Nephron progenitor cell (in vitro differentiated cells): Measurements from ENCODE around the gene CFAP107.

Experiments
- DNase-seq: peaks from one replicate; pipeline ENCODE4 v3.0.0; 2021
- H3K27ac Mint-ChIP-seq: 2 replicates; pipeline ENCODE4 v1.8.0; 2021; ENCODE audit warnings: mild to moderate bottlenecking, moderate library complexity, mixed read lengths
- H3K27me3 Mint-ChIP-seq: 2 replicates; pipeline ENCODE4 v1.8.0; 2021; ENCODE audit warnings: mild to moderate bottlenecking, low read depth, mixed read lengths; ENCODE audit not compliant: poor library complexity
- H3K36me3 Mint-ChIP-seq: 2 replicates; pipeline ENCODE4 v1.8.0; 2021; ENCODE audit warnings: low read depth, mixed read lengths
- H3K4me1 Mint-ChIP-seq: 2 replicates; pipeline ENCODE4 v1.8.0; 2021; ENCODE audit warnings: mixed read lengths
- H3K4me3 Mint-ChIP-seq: 2 replicates; pipeline ENCODE4 v1.8.0; 2021; ENCODE audit warnings: mild to moderate bottlenecking, moderate library complexity, mixed read lengths
- H3K9me3 Mint-ChIP-seq: 2 replicates; pipeline ENCODE4 v1.8.0; 2021; ENCODE audit warnings: mild to moderate bottlenecking, moderate library complexity, mixed read lengths
- TF ChIP-seq, protein P1 (sequence below): fragments of 200-600 bp; sonication (generic); IDR thresholded peaks from 2 replicates; pipeline ENCODE4 v1.5.0; 2021; ENCODE audit warnings: antibody characterized with exemption

The CFAP107 gene

DNA sequence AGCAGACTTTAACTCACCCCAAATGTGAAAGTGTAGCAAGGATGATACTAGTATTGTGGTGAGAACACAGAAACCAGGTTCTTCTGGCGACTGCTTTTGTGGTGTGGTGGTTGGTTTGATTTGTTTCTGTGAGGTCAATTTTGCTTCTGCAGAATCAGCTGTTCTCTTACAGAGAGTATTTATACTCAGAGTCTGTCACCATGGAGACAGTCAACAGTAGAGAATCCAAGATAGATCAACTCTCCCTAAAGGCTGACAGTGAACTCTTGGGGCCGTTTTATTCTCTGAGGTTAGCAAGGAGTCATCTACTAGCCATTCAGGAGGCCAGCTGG lies at the start of gene CFAP107:
CFAP107 (plus strand) TSS at position 209 of the 332 bp plus-strand sequence. CDS start 231 bp downstream, outside the sequence.
- Mint-ChIP-seq H3K27me3 (peaks cover 11% of the 10 kb centered on the region), H3K9me3 (peaks cover 34% of the 10 kb centered on the region), H3K27ac (no peak within 1 kb of the TSS), H3K36me3 (no peaks in the 10 kb centered on the region), H3K4me3 (no peak within 1 kb of the TSS), H3K4me1 (no peaks in the 10 kb centered on the region)
- TF ChIP-seq, protein P1, sequence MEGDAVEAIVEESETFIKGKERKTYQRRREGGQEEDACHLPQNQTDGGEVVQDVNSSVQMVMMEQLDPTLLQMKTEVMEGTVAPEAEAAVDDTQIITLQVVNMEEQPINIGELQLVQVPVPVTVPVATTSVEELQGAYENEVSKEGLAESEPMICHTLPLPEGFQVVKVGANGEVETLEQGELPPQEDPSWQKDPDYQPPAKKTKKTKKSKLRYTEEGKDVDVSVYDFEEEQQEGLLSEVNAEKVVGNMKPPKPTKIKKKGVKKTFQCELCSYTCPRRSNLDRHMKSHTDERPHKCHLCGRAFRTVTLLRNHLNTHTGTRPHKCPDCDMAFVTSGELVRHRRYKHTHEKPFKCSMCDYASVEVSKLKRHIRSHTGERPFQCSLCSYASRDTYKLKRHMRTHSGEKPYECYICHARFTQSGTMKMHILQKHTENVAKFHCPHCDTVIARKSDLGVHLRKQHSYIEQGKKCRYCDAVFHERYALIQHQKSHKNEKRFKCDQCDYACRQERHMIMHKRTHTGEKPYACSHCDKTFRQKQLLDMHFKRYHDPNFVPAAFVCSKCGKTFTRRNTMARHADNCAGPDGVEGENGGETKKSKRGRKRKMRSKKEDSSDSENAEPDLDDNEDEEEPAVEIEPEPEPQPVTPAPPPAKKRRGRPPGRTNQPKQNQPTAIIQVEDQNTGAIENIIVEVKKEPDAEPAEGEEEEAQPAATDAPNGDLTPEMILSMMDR: no peak
- no peak for DNase-seq

DNA sequence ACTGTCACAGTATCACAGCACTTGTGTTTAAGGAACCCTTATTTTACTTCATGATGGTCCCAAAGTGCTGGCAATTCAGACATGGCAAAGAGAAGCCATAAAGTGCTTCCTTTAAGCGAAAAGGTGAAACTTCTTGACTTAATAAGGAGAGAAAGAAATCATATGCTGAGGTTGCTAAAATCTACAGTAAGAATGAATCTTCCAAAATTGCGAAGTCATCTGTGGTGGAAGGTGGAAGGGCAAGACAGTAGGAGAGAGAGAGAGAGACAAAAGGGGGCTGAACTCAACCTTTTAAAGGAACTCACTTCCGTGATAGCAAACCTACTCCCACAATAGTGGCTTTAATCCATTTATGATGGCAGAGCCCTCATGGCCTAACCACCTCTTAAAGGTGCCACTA lies 49.3 kb upstream of the CFAP107 start:
- no peak for DNase-seq
- TF ChIP-seq, protein P1: no peak
- H3K4me1 Mint-ChIP-seq: no peaks in the 10 kb centered on the region
- H3K4me3 Mint-ChIP-seq: no peak overlapping the region
- H3K27me3 Mint-ChIP-seq: peaks cover 4% of the 10 kb centered on the region
- H3K36me3 Mint-ChIP-seq: no peaks in the 10 kb centered on the region
- no peak overlapping the region for H3K27ac Mint-ChIP-seq
- H3K9me3 Mint-ChIP-seq: peaks cover 16% of the 10 kb centered on the region

- H3K36me3 Mint-ChIP-seq: no peaks in the 10 kb centered on the region
- no peak overlapping the region for H3K27ac Mint-ChIP-seq
- no peak overlapping the region for H3K4me3 Mint-ChIP-seq
- H3K4me1 Mint-ChIP-seq: no peaks in the 10 kb centered on the region
- DNase-seq: no peak
- H3K9me3 Mint-ChIP-seq: peaks cover 16% of the 10 kb centered on the region
- TF ChIP-seq, protein P1: no peak
- peaks cover 4% of the 10 kb centered on the region for H3K27me3 Mint-ChIP-seq
These were observed 48.6 kb upstream of the CFAP107 start for GRCh38 chr1:12697397-12697796.

DNA sequence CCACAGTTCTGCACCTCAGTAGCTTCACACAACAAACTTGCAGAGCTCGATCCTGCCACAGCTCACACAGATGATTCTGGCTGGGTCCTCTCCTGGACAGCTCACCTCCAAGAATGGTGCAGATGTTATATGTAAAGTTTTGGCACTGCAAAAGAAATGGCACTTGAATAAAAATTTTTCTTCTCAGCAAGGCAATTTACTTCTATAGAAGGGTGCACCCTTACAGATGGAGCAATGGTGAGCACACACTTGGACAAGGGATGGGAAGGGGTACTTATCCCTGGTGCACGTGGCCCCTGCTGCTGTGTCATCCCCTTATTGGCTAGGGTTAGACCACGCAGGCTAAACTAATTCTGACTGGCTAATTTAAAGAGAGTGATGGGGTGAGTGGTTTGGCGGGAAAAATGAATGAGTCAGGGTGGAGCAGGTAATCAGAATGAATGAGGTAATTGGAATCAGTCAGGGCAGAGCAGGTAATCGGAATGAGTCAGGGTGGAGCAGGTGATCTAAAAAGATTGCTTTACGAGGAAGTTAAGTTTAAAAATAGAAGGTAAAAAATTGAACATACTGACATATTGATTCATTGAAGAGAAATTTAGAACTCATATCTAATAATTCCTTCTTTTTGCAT lies 42.1 kb upstream of the CFAP107 start:
- no peak for DNase-seq
- H3K4me1 Mint-ChIP-seq: no peaks in the 10 kb centered on the region
- peaks cover 8% of the 10 kb centered on the region for H3K9me3 Mint-ChIP-seq

DNA sequence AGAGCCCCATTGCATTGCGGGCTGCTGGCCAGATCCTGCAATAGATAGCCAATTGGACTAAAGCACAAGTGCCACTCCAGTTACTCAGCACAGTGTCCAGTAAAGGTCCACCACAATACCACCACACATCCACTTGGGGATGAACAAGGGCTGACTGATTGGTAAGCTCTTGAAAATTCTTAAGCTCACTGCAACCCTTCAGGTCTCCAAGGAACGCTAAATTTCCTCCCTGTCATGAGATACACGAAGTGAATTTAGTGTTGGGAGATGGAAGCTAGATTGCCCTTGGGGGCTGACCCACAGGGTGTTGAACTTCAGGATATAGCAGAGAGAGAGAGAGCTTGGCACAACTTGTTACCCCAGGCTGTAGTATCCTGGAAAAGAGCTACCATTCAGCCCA lies 39.9 kb upstream of the CFAP107 start:
- Mint-ChIP-seq H3K27ac (no peak overlapping the region), H3K27me3 (peaks cover 10% of the 10 kb centered on the region), H3K4me3 (no peak overlapping the region), H3K36me3 (no peaks in the 10 kb centered on the region), H3K4me1 (no peaks in the 10 kb centered on the region), H3K9me3 (no peaks in the 10 kb centered on the region)
- no peak for DNase-seq
- TF ChIP-seq, protein P1: no peak

More for the DNA sequence above, 42.1 kb upstream of the CFAP107 start:
- peaks cover 14% of the 10 kb centered on the region for H3K27me3 Mint-ChIP-seq
- no peak overlapping the region for H3K27ac Mint-ChIP-seq
- no peak overlapping the region for H3K4me3 Mint-ChIP-seq
- no peaks in the 10 kb centered on the region for H3K36me3 Mint-ChIP-seq
- TF ChIP-seq, protein P1: no peak

DNA sequence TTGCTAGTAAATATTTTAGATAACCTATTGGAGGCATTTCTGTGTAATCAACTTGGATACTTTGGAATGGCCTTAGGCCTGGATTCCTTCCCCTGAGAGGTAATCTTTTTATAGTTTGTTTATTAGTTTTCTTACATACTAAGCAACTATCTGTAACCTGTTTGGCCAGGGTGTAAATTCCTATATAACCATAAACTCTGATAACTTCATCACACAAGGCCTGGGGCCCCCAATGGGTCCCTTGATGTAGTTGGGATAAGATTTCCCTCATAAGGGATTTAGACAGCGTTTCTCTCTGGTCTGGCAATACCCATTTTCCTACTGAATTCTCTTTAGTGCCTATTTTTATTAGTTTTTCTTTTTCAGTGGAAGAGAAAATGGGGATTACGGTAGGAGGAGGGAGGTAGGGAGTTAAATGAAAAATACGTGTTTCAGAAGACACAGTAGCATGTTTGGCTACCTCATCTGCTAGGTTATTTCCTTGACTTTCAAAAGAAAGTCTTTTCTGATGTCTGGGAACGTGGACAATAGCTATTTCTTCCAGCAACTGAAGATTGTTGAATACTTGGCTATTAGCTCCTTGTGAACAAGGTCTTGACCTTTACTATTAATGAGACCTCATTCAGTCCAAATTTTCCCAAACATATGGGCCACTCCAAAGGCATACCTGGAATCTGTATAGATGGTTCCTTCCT lies 37.5 kb upstream of the CFAP107 start:
- Mint-ChIP-seq H3K27me3 (peaks cover 8% of the 10 kb centered on the region), H3K9me3 (no peaks in the 10 kb centered on the region), H3K4me3 (no peak overlapping the region), H3K4me1 (peaks cover under 1% of the 10 kb centered on the region), H3K27ac (no peak overlapping the region), H3K36me3 (no peaks in the 10 kb centered on the region)
- TF ChIP-seq, protein P1: no peak
- no peak for DNase-seq
